Activated T-cell treated with anti-CD3 and anti-CD28 coated beads, Interleukin-2, amount 50 U/mL, for 4 hours (primary cell): ENCODE results near the gene SIVA1. TPM values are rescaled to one million over a fixed set of nuclear protein-coding genes. Genes with fewer than 3 reads are reported as not detected.
"Not testable (repeated sequence)": the region's sequence is repeated elsewhere in the genome, so short reads cannot be mapped to it uniquely, and the experiment has no call there.

Source experiments
- ATAC-seq, 2 donors: fragments of 200-7000 bp; cut with Tn5 transposase; one replicate each; pipeline ENCODE4 v1.10.0; 2021
- DNase-seq: peaks from one replicate; pipeline ENCODE4 v3.0.0-alpha.2; 2020
- H3K27me3 Mint-ChIP-seq: one replicate; pipeline ENCODE4 v1.8.0; 2021; ENCODE audit warnings: low read depth, mixed read lengths
- H3K36me3 Mint-ChIP-seq: one replicate; pipeline ENCODE4 v1.8.0; 2022; ENCODE audit warnings: mixed read lengths; ENCODE audit not compliant: insufficient read depth
- H3K4me1 Mint-ChIP-seq: one replicate; pipeline ENCODE4 v1.8.0; 2021; ENCODE audit warnings: low read depth, mixed read lengths
- H3K4me3 Mint-ChIP-seq: one replicate; pipeline ENCODE4 v1.8.0; 2021; ENCODE audit warnings: mild to moderate bottlenecking, moderate library complexity, mixed read lengths
- H3K9me3 Mint-ChIP-seq: one replicate; pipeline ENCODE4 v1.8.0; 2021; ENCODE audit warnings: mixed read lengths
- total RNA-seq, 3 donors: library from RNA; stranded (reverse); gene quantifications; one replicate each; pipeline ENCODE4 v1.2.1, GENCODE V29; 2021

The SIVA1 gene
- total RNA-seq, 3 donors from 2014 or later, result 135 to 157 (median 149) TPM

DNA sequence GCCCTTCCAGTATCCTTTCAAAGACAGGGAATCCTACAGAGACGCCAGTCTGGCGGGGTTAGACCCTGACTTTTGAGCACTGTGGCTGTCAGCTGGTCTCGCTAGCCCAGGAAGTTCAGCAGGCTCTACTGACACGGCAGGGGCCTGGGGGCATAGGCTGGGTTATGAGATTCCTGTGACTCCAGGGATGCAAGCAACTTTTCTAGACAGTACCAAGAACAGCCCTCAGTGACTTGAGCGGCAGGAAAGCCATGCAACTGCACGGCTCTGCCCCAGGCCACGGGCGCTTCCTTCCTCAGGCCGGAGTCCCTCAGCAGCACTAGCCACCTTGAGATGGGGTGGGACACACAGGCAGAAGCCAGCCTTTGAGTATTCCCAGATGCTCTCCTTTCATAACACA lies 5.1 kb upstream of the SIVA1 start:
- peaks cover 9% of the 10 kb centered on the region for H3K4me1 Mint-ChIP-seq

DNA sequence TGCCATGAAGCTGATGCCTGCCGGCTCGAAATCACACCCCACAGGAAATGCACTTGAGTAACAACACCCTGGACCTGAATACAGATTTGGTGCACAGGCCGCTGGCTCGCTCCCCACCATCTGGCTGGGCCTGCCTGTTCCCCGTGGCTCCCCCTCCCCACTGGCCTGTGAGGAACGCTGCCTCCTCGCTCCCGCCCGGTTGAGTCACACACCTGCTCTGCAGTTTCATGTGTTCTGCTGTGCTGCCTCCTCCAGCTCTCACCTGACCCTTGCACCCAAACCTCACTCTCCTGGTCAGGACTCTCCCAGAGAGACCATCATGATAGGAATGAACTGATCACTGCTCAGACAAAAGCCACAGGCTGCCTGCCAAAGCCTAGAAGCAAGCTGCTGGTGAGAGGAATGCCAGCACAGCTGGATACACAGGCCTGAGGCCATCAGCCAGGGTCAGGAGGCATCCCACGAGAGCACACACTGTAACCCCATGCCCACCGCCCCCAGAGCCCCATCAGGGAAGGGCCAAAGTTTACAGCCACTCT lies 3.8 kb upstream of the SIVA1 start:
- Mint-ChIP-seq H3K4me1 (peaks cover 16% of the 10 kb centered on the region), H3K27me3 (no peaks in the 10 kb centered on the region), H3K4me3 (no peak overlapping the region), H3K9me3 (no peaks in the 10 kb centered on the region), H3K36me3 (no peaks in the 10 kb centered on the region)
- DNase-seq (no peak), ATAC-seq (no peak)

More for the DNA sequence above, 5.1 kb upstream of the SIVA1 start:
- Mint-ChIP-seq H3K4me3 (no peak overlapping the region), H3K27me3 (no peaks in the 10 kb centered on the region), H3K36me3 (no peaks in the 10 kb centered on the region), H3K9me3 (no peaks in the 10 kb centered on the region)
- no peak for DNase-seq
- no peak for ATAC-seq

DNA sequence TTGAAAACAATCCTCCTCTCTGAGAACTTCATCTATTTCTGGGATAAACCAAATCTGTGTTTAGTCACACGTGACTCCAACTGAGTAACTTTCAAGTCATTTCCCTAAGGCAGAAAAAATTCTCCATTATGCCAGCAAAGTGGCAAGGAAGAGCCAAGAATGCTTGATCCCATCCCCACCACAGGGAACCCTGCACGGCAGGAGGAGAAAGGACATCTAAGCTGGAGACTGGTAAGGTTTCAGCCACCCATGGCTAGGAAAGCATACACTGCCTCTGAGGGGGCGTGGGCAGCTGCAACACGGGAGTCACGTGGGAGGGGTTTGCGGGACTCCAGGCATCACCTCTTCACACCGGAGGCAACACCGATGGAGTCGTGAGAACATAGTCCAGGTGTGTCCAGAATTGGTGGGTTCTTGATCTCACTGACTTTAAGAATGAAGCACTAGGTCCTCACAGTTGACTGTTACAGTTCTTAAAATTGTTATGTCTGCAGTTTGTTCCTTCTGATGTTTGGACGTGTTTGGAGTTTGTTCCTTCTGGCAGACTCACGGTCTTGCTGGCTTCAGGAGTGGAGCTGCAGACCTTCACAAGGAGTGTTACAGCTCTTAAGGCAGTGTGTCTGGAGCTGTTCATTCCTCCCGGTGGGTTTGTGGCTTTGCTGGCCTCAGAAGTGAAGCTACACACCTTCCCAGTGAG lies 2.7 kb upstream of the SIVA1 start:
- peaks cover 4% of the 10 kb centered on the region for H3K36me3 Mint-ChIP-seq
- H3K4me1 Mint-ChIP-seq, result peaks cover 25% of the 10 kb centered on the region
- no peak overlapping the region for H3K4me3 Mint-ChIP-seq
- H3K9me3 Mint-ChIP-seq, result no peaks in the 10 kb centered on the region
- H3K27me3 Mint-ChIP-seq, result no peaks in the 10 kb centered on the region
- DNase-seq, result no peak
- ATAC-seq, result no peak

DNA sequence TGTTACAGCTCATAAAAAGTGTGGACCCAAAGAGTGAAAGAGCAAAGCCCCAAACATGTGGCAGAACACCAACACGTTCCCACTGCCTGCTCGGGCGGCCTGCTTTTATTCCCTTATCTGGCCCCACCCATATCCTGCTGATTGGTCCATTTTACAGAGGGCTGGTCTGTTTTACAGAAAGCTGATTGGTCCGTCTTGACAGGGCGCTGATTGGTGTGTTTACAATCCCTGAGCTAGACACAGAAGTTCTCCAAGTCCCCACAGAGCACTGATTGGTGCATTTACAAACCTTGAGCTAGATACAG lies 2.2 kb upstream of the SIVA1 start:
- Mint-ChIP-seq H3K4me1 (peaks cover 25% of the 10 kb centered on the region), H3K4me3 (peak overlapping the region; percentile 29)
- not testable (repeated sequence) for H3K9me3 Mint-ChIP-seq, H3K36me3 Mint-ChIP-seq, ATAC-seq, H3K27me3 Mint-ChIP-seq, DNase-seq

DNA sequence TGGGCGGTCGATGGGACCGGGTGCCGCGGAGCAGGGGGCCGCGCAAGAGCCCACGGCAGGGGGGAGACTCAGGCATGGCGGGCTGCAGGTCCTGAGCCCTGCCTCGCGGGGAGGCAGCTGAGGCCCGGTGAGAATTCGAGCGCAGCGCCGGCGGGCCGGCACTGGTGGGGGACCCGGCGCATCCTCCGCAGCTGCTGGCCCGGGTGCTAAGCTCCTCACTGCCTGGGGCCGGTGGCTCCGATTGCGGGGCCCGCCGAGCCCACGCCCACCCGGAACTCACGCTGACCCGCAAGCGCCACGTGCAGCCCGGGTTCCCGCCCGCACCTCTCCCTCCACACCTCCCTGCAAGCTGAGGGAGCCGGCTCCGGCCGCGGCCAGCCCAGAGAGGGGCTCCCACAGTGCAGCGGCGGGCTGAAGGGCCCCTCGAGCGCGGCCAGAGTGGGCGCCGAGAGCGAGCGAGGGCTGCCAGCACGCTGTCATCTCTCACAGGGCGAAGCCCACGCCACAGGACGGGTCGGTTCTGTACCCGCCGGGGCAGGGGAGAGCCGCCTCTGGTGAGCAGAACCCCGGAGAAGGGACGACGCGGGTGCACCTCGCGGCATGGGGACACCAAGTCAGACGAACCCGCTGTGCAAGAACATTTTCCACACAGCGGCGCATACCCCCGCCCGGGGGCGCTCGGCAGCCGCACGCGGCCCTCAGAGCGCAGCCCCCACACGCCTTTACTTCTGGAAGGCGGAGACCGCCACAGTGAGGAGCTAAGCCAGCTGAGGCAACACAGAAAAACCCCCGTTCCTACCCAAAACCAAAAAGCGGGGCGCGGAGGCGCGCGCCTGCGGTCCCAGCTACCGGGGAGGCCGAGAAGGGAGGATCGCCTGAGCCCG lies 1.2 kb upstream of the SIVA1 start:
- Mint-ChIP-seq H3K4me1 (peaks cover 27% of the 10 kb centered on the region), H3K36me3 (peaks cover 9% of the 10 kb centered on the region), H3K9me3 (no peaks in the 10 kb centered on the region), H3K27me3 (no peaks in the 10 kb centered on the region), H3K4me3 (peak overlapping the region; percentile 87)
- ATAC-seq, result peak; percentile 0 to 1
- peak; percentile 15 for DNase-seq

DNA sequence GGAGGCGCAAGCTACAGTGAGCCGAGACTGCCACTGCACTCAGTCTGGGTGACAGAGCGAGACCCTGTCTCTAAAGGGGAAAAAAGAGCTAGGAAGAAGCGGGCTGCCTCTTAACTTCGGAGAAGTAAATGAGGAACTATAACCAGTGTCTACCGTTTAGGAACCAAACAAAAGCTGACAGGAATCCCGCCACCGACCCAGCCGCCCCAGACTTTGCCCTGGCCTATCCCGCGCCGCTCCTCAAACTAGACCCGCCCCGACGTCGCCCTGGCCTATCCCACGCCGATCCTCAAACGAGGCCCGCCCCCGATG lies 568 bp upstream of the SIVA1 start:
- no peak for ATAC-seq
- Mint-ChIP-seq H3K4me3 (peak overlapping the region; percentile 87), H3K27me3 (no peaks in the 10 kb centered on the region), H3K36me3 (peaks cover 11% of the 10 kb centered on the region), H3K9me3 (no peaks in the 10 kb centered on the region), H3K4me1 (peaks cover 32% of the 10 kb centered on the region)
- DNase-seq, result no peak

DNA sequence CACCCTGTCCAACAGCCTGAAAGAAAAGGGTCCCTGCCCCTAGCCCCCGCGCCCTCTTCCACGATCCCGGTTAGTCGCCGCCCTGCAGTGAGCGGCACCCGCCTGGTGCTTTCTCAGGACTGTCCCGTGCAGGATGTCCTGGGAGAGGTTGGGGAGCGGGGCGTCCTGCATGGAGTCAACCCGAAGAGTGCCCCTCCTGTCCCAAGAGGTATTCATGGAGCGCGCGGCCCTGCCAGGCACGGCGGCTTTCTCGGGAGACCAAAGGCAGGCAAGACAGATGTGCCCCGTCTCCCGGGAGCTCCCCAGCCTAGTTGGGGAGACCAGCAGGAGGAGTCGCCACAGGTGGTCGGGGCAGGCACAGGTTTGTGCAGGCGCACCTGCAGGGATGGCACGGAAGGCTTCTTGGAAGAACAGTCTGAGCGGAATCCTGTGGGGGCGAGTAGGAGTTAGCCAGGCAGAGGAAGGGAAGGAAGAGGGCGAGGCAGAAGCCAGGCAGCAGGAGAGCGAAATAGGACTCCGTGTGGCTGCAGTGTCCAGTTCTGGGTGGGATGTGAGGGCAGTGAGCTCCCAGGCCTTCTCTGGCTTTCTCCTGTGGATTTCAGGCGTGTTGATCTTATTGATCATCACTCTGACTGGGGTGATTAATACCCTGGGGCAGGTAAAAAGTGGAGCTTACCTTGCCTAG lies 723 bp downstream of the SIVA1 start:
- DNase-seq (no peak), ATAC-seq (no peak)
- no peaks in the 10 kb centered on the region for H3K27me3 Mint-ChIP-seq
- peaks cover 11% of the 10 kb centered on the region for H3K36me3 Mint-ChIP-seq
- peak overlapping the region; percentile 87 for H3K4me3 Mint-ChIP-seq
- H3K4me1 Mint-ChIP-seq, result peaks cover 32% of the 10 kb centered on the region
- H3K9me3 Mint-ChIP-seq, result no peaks in the 10 kb centered on the region

DNA sequence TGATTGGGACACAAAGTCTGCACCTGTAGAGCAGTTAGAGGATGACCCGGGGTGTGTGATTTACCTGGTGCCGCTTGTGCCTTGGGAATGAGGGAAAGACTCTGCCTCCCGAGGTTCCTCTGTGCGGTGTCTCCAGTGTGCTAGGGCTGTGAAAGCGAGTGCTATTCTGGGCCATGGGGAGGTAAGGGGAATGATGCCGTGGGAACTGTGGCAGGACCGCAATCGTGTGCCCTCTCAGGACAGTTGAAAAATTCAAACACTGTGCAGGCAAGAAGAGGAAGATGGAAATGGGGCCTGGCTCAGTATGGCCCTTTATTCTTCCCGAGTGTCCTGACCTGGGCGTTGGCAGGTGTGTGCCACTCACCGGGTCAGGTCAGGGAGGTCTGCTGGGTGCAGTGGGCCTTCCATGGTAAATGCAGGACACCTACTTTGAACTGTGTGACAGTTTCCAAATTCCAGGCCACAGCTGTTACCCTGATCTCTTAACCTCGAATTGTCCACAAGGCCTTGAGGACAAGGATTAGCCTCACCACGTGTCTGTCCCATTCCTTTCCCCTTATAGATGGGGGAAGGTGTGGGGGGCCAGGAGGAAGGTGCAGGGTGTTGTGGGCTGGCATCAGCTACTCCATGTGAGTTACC lies 1.4 kb downstream of the SIVA1 start:
- H3K4me1 Mint-ChIP-seq, result peaks cover 32% of the 10 kb centered on the region
- ATAC-seq (no peak), DNase-seq (no peak)
- peaks cover 14% of the 10 kb centered on the region for H3K36me3 Mint-ChIP-seq
- H3K4me3 Mint-ChIP-seq, result peak overlapping the region; percentile 87
- H3K9me3 Mint-ChIP-seq, result no peaks in the 10 kb centered on the region
- no peaks in the 10 kb centered on the region for H3K27me3 Mint-ChIP-seq

DNA sequence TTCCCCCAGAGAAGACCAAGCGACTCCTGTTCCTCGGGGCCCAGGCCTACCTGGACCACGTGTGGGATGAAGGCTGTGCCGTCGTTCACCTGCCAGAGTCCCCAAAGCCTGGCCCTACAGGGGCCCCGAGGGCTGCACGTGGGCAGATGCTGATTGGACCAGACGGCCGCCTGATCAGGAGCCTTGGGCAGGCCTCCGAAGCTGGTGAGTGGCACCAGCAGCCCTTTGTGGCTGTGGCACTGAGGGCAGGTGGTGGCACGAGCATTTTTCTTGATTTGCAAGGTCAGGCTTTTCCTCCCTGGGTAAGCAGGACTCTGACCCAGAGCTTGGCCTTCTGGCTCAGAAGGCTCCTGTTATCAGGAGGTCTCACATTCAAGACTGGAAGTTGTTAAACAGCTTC lies 2.7 kb downstream of the SIVA1 start:
- H3K4me1 Mint-ChIP-seq, result peaks cover 32% of the 10 kb centered on the region
- ATAC-seq, result no peak
- peaks cover 20% of the 10 kb centered on the region for H3K36me3 Mint-ChIP-seq
- H3K27me3 Mint-ChIP-seq, result no peaks in the 10 kb centered on the region
- no peak for DNase-seq
- no peak overlapping the region for H3K4me3 Mint-ChIP-seq
- H3K9me3 Mint-ChIP-seq, result no peaks in the 10 kb centered on the region

DNA sequence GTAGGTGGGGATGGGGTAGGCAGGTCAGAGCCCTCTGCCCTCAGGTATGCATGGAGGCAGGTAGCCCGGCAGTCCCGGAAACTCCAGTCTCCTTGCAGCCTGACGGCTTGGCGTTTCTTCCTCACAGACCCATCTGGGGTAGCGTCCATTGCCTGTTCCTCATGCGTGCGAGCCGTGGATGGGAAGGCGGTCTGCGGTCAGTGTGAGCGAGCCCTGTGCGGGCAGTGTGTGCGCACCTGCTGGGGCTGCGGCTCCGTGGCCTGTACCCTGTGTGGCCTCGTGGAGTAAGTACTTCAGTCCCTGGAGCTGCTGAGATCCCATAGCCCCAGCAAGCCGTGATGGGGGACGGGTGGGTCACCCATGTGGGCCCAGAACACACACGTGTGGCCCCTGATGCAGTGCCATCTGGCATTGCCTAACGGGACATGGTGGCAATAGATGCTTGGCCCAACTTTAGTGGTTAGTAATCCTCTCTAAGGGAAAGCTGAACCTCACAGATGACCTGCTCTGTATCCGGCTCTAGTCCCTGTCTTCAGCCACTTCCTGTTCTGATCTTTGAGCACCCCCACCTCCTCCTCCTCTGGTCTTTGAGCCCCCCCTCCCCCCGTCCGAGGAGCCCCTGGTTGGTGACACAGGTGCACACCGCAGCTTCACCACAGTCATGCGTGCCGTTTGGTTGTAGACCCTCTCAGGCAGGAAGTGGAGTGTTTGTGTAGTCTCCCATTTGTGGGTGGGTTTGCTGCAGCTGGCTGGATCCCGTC lies 3.7 kb downstream of the SIVA1 start:
- H3K9me3 Mint-ChIP-seq, result no peaks in the 10 kb centered on the region
- H3K36me3 Mint-ChIP-seq, result peaks cover 26% of the 10 kb centered on the region
- DNase-seq (no peak), ATAC-seq (no peak)
- no peak overlapping the region for H3K4me3 Mint-ChIP-seq
- peaks cover 30% of the 10 kb centered on the region for H3K4me1 Mint-ChIP-seq
- no peaks in the 10 kb centered on the region for H3K27me3 Mint-ChIP-seq

DNA sequence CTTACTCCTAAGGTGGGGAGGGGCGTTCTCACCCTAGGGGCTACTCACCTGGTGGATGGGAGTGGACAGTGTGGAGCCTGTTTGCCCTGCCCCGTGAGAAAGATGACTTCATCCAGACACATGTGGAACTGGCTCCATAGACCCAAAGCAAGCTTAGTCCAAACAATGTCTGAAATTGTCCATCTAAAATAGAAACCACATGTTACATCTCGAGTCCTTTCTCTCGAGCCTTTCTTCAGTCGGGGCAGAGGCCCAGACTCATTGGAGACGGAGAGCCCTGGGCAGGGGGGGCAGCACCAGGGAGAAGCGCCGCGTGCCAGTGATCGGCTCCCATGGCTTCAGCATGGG lies 4.3 kb downstream of the SIVA1 start:
- no peak for ATAC-seq
- Mint-ChIP-seq H3K27me3 (no peaks in the 10 kb centered on the region), H3K4me3 (no peak overlapping the region), H3K4me1 (peaks cover 30% of the 10 kb centered on the region), H3K9me3 (no peaks in the 10 kb centered on the region), H3K36me3 (peaks cover 29% of the 10 kb centered on the region)
- DNase-seq, result no peak

DNA sequence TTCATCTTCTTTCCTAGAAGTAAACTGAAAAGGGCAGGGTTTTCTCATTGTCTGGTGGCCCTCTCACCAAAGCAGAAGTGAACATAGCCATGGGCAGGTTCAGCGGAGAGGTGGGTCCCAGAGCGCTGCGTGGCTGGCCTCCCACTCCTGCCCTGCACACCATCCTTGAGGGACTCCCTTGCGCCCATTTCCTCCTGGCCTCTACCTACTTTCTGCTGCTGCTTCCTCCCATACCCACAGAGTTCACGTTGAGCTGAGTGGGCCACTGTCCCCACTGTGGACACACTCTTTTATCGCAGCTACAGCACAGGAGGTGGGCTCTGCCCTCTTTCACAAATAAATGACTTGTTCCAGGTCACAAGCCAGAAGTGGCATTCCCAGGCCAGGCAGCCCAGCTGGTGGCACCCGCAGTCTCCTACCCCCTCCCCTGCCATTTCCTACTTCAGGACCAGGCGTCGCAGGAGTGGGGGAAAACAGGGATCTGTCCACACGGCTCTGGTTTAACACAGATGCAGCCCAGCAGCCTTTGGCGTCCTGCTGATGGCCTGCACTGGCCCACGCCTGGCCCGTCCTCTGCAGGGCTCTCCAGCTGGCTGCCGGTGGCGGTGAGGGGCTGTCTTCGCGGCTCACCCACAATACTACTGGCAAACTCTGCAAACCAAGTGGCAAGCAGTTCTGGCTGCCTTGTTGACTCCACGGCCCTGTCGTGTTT lies 4.9 kb downstream of the SIVA1 start:
- H3K4me3 Mint-ChIP-seq, result no peak overlapping the region
- no peaks in the 10 kb centered on the region for H3K9me3 Mint-ChIP-seq
- DNase-seq (no peak), ATAC-seq (no peak)
- peaks cover 30% of the 10 kb centered on the region for H3K4me1 Mint-ChIP-seq
- peaks cover 30% of the 10 kb centered on the region for H3K36me3 Mint-ChIP-seq
- H3K27me3 Mint-ChIP-seq, result no peaks in the 10 kb centered on the region
